GM12875 (cell line): ENCODE measurements around the gene MAP7.

Experiments
- H3K4me3 ChIP-seq: one replicate; pipeline ENCODE4 v1.5.1; 2011; ENCODE audit warnings: low read depth, low read length, control low read depth
- CTCF ChIP-seq: IDR thresholded peaks from 2 replicates; pipeline ENCODE4 v1.5.1; 2011; ENCODE audit warnings: low read depth, mild to moderate bottlenecking, control low read depth, inconsistent platforms, low read length, moderate library complexity, borderline replicate concordance; ENCODE audit not compliant: insufficient read depth

The MAP7 gene

GRCh38 chr6:136524936-136525413 is 25.2 kb downstream of the MAP7 start:
- no peak for TF ChIP-seq CTCF

GRCh38 chr6:136524339-136524935 is 25.8 kb downstream of the MAP7 start:
- no peak for TF ChIP-seq CTCF
- H3K4me3 ChIP-seq, result no peak overlapping the region

More at GRCh38 chr6:136524936-136525413, 25.2 kb downstream of the MAP7 start:
- H3K4me3 ChIP-seq, result no peak overlapping the region

GRCh38 chr6:136523196-136523595 is 27.0 kb downstream of the MAP7 start:
- TF ChIP-seq CTCF, result no peak
- no peak overlapping the region for H3K4me3 ChIP-seq

GRCh38 chr6:136522636-136523035 is 27.6 kb downstream of the MAP7 start:
- no peak overlapping the region for H3K4me3 ChIP-seq
- TF ChIP-seq CTCF, result no peak

- TF ChIP-seq CTCF, result no peak
- H3K4me3 ChIP-seq, result no peak overlapping the region
These were observed 28.3 kb downstream of the MAP7 start for GRCh38 chr6:136521911-136522310.

- TF ChIP-seq CTCF, result no peak
- H3K4me3 ChIP-seq, result no peak overlapping the region
These were observed 28.8 kb downstream of the MAP7 start for GRCh38 chr6:136521427-136521826.

GRCh38 chr6:136520517-136520916 is 29.7 kb downstream of the MAP7 start:
- TF ChIP-seq CTCF, result no peak
- no peak overlapping the region for H3K4me3 ChIP-seq
